DND-41 (cell line): ENCODE measurements around the gene PSME3IP1.

Experiments used
- ATAC-seq: fragments of 200-7000 bp; cut with Tn5 transposase; 3 replicates; pipeline ENCODE4 v1.9.1; 2021; ENCODE audit warnings: low read depth; ENCODE audit not compliant: insufficient read depth
- DNase-seq: peaks from one replicate; pipeline ENCODE4 v3.0.0-alpha.2; 2020
- H2AFZ ChIP-seq: 2 replicates; pipeline ENCODE4 v1.6.0; 2012; ENCODE audit warnings: low read depth, low read length
- H3K27ac ChIP-seq: 2 replicates; pipeline ENCODE4 v1.5.1; 2012; ENCODE audit warnings: low read length, inconsistent platforms
- H3K27me3 ChIP-seq: fragments of 200-600 bp; sonication (generic); 2 replicates; pipeline ENCODE4 v1.6.0; 2012; ENCODE audit warnings: low read length, mild to moderate bottlenecking, inconsistent platforms; ENCODE audit not compliant: insufficient read depth, poor library complexity
- H3K36me3 ChIP-seq: 2 replicates; pipeline ENCODE4 v1.5.1; 2012; ENCODE audit warnings: low read length, inconsistent platforms; ENCODE audit not compliant: insufficient read depth
- H3K4me1 ChIP-seq: 2 replicates; pipeline ENCODE4 v1.5.1; 2012; ENCODE audit warnings: mild to moderate bottlenecking, low read length; ENCODE audit not compliant: insufficient read depth
- H3K4me2 ChIP-seq: 2 replicates; pipeline ENCODE4 v1.6.0; 2012; ENCODE audit warnings: mild to moderate bottlenecking, moderate library complexity, low read length, inconsistent platforms; ENCODE audit not compliant: insufficient read depth
- H3K4me3 ChIP-seq, 2 experiments: fragments of 200-600 bp in 1 of 2; shearing (Covaris generic) in 1 of 2; 2 replicates each; pipeline ENCODE4 v1.5.1; 2012 to 2016; ENCODE audit warnings: inconsistent platforms in 2 of 2, low read length in 2 of 2, mild to moderate bottlenecking in 2 of 2, low read depth in 1 of 2, moderate library complexity in 1 of 2
- H3K79me2 ChIP-seq: 2 replicates; pipeline ENCODE4 v1.6.0; 2012; ENCODE audit warnings: low read length, inconsistent platforms; ENCODE audit not compliant: insufficient read depth
- H3K9ac ChIP-seq: 2 replicates; pipeline ENCODE4 v1.6.0; 2012; ENCODE audit warnings: low read depth, mild to moderate bottlenecking, inconsistent platforms, low read length, moderate library complexity
- H3K9me3 ChIP-seq: 2 replicates; pipeline ENCODE4 v1.5.1; 2012; ENCODE audit warnings: low read length, moderate library complexity, mild to moderate bottlenecking, inconsistent platforms; ENCODE audit not compliant: insufficient read depth, severe bottlenecking
- H4K20me1 ChIP-seq: 2 replicates; pipeline ENCODE4 v1.6.0; 2012; ENCODE audit warnings: low read length; ENCODE audit not compliant: insufficient read depth
- CTCF ChIP-seq: IDR thresholded peaks from 2 replicates; pipeline ENCODE4 v1.5.1; 2012; ENCODE audit warnings: borderline replicate concordance, low read length, moderate library complexity, mild to moderate bottlenecking; ENCODE audit not compliant: poor library complexity, severe bottlenecking; ENCODE audit errors: extremely low read depth
- EZH2 ChIP-seq: IDR thresholded peaks from 3 replicates; pipeline ENCODE4 v1.6.1; 2012; ENCODE audit warnings: borderline replicate concordance, low read depth, mild to moderate bottlenecking, moderate library complexity, low read length, inconsistent platforms; ENCODE audit not compliant: severe bottlenecking

The PSME3IP1 gene

GRCh38 chr16:57156351-57156703, 29.5 kb downstream of the PSME3IP1 start:
- Histone ChIP-seq H3K27me3 (no peaks in the 10 kb centered on the region), H4K20me1 (no peaks in the 10 kb centered on the region), H3K4me1 (no peaks in the 10 kb centered on the region), H2AFZ (no peak overlapping the region), H3K9me3 (no peaks in the 10 kb centered on the region), H3K4me3 (no peak overlapping the region), H3K4me2 (no peak overlapping the region), H3K9ac (no peak overlapping the region), H3K36me3 (peaks cover 93% of the 10 kb centered on the region), H3K79me2 (no peaks in the 10 kb centered on the region), H3K27ac (no peak overlapping the region)
- ATAC-seq (no peak), DNase-seq (no peak)
- no peak for TF ChIP-seq CTCF
- no peak for TF ChIP-seq EZH2

- H3K27me3 ChIP-seq, result no peaks in the 10 kb centered on the region
- no peaks in the 10 kb centered on the region for H3K4me1 ChIP-seq
- H3K79me2 ChIP-seq, result no peaks in the 10 kb centered on the region
- H2AFZ ChIP-seq, result no peak overlapping the region
- peaks cover 91% of the 10 kb centered on the region for H3K36me3 ChIP-seq
- H3K4me2 ChIP-seq, result no peak overlapping the region
- TF ChIP-seq EZH2, result no peak
- TF ChIP-seq CTCF, result no peak
- DNase-seq, result no peak
- ATAC-seq, result no peak
- no peaks in the 10 kb centered on the region for H4K20me1 ChIP-seq
- no peak overlapping the region for H3K27ac ChIP-seq
- no peak overlapping the region for H3K4me3 ChIP-seq
- H3K9ac ChIP-seq, result no peak overlapping the region
- H3K9me3 ChIP-seq, result no peaks in the 10 kb centered on the region
Measured at GRCh38 chr16:57155702-57156350, 30.0 kb downstream of the PSME3IP1 start.

- no peak overlapping the region for H3K27ac ChIP-seq
- H3K27me3 ChIP-seq, result no peaks in the 10 kb centered on the region
- no peak overlapping the region for H3K4me3 ChIP-seq
- ATAC-seq (no peak), DNase-seq (no peak)
- no peak overlapping the region for H3K4me2 ChIP-seq
- H3K36me3 ChIP-seq, result peaks cover 76% of the 10 kb centered on the region
- no peaks in the 10 kb centered on the region for H3K79me2 ChIP-seq
- no peak overlapping the region for H3K9ac ChIP-seq
- no peaks in the 10 kb centered on the region for H3K9me3 ChIP-seq
- H4K20me1 ChIP-seq, result no peaks in the 10 kb centered on the region
- TF ChIP-seq CTCF (no peak), EZH2 (no peak)
- H2AFZ ChIP-seq, result no peak overlapping the region
- no peaks in the 10 kb centered on the region for H3K4me1 ChIP-seq
Measured at GRCh38 chr16:57153841-57154240, 32.0 kb downstream of the PSME3IP1 start.
